DLD1 (cell line): ENCODE results near the gene BCL11B.

Experiments used
- in situ Hi-C: cut with HindIII; loops from 2 replicates; pipeline ENCODE4 v1.10.0; 2017; ENCODE audit warnings: low sequenced_read_pairs

The BCL11B gene

GRCh38 chr14:99143126-99143525, 128.9 kb downstream of the BCL11B start:
- in situ Hi-C loops: no loop called here

DNA sequence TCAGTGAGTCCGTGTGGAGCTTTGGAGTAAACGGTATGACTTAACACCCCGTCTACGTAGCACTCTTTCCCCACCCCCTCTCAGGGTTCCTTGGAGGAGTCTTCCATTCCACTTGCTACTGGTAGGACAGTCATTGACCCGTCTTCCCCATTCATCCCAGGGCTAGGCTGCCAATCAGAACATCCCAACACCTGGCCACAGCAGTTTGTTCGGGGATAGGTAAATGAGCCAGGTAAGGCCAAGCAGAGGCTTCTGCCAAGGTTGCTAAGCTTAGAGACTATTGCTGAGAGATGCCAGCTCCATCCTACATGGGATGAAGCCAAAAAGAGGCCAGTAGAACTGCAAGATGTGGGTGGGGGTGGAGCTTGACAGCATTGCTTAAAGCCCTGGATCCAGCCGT, 130.8 kb downstream of the BCL11B start:
- in situ Hi-C loops: no loop called here

DNA sequence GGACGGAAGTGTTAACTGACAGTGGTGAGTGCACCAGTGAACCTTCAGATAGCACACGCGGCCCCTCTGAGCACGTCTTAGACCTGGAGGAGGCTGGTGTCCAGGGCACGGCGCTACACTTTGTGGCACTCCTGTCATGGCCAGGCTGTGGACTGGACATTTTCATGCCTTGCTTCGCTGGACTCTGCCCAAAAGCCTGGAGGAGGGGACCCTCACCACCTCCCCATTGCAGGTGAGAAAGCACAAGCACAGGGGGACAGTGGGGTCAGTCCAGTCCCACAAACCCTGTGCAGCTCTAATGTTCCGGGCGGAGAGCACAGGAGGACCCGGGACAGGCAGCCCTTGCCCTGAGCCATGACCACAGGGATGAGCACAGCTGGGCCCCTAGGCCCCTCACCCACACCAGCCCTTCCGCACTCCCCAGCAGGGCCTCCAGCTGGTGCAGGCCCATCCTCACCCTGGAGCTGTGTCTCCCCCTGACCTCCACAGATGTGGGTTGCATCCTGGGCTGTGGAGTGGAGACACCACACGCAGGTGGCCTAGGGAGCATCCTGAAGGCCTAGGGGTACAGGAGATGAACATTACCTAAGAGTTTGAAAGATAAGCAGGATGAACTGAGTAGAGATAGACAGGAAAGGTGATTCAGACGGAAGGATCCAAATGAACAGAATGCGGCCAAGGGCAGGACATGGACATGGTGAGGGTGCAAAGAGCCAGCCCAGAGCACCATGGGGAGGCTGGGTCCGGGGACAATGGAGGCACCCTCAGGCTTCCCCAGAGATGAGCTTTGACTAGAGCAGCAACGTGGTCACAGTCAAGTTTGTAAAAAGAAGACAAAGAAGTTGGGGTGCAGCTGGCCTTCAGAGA, 132.8 kb downstream of the BCL11B start:
- in situ Hi-C loops: no loop called here

DNA sequence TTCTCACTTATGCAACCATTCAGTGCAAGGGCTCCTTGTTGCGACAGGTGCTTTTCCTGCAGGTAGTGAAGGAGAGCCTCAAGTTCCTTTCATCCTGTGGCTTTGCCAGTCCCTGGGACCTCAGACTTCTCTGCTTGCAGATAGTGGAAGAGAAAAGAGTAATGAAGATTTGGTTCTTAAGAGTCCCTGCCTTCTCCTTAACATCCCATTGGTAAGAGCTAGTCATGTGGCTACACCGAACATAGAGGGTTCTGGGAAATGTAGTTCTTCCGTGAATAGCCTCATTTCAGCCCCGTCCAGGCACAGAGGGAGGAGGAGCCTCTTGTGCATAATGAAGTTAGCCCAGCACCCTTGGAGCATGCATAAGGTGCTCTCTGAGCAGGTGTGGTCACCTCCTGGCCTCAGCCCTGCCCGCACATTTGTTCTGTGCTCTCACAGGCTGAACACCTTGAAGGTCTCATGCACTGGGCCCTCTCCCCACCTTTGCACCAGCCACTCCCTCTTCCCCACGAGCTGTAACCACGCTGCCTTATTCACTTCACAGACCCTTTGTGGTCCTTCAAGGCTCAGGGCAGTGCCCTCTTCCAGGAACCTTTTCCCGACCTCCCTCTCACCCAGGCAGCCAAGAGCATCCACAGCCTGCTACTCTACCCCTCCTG, 134.0 kb downstream of the BCL11B start:
- in situ Hi-C loops: no loop called here

DNA sequence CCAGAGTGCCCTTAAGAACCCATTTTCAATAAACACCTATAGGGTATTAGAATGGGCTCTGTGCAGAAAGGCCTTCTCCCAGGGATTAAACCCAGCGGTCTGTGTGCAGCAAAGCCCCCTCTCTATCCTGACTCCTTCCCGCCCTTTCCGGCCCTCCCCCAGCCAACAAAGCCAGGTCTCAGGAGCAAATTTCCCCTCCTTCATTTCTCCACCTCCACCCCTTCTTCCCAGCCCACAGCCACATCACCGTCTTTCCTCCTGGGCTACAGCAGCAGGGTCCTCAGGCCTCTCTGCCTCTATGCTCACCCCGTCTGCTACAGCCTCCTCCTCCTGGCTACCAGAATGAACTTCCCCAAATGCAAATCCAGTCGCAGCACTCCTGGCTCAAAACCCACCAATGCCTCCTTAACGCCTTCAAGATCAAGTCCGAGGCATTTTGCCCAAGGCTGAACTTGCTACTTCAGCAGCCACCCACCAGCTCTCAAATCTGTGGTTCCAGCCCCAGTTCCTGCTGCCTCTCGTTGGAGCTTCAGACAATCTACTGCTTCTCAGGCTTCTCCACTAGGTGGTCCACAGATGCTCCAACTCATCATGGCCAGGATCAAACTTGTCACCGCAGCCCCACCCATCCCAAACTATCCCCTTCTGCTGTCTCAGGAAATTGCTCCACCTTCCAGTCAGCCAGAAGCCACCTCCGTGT, 134.8 kb downstream of the BCL11B start:
- in situ Hi-C loops: no loop called here

- in situ Hi-C loops: no loop called here
Observed at GRCh38 chr14:99136401-99136800, 135.6 kb downstream of the BCL11B start.

DNA sequence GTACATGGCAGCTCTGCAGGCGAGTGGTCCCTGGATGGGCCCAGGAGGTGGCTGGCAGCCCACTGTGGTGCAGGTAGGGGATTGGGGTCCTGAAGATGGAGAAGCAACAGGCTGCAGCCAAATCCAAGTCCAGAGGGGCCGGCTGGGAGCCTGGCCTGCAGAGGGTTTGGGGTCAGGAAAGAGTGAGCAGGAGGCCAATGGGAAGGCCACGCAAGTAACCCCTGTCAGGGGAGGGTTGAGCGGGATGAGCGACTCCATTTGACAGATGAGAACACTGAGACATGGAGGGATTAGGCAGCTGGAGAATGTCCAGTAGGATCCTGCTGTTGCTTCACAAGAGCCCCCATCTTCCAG, 136.0 kb downstream of the BCL11B start:
- in situ Hi-C loops: no loop called here

DNA sequence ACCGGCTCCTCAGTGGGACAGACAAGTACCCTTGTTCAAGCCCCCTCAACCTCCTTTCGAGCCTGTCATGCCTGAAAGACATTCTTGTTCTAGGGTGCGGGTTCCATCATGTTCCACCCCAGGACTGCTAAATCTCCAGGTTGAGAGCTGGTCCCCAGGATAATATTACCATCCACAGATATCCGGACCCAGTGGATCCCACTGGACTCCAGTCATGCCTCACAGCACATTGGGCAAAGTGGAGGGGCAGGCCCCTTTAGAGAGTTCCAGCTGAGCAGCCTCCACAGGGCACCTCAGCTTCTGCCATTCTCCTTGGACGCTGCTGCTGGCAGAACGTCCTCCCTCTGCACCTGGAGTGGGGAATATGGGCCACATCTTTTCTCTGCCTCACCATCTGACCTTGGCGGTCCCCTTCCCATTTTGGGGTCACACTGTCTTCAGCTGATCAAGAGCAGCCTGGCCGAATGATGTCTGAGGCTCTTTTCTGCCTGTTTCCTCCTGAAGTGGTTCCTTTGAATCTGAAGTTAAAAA, 137.4 kb downstream of the BCL11B start:
- in situ Hi-C loops: no loop called here

GRCh38 chr14:99133636-99134515, 138.1 kb downstream of the BCL11B start:
- in situ Hi-C loops: no loop called here

GRCh38 chr14:99132821-99133635, 139.0 kb downstream of the BCL11B start:
- in situ Hi-C loops: no loop called here

DNA sequence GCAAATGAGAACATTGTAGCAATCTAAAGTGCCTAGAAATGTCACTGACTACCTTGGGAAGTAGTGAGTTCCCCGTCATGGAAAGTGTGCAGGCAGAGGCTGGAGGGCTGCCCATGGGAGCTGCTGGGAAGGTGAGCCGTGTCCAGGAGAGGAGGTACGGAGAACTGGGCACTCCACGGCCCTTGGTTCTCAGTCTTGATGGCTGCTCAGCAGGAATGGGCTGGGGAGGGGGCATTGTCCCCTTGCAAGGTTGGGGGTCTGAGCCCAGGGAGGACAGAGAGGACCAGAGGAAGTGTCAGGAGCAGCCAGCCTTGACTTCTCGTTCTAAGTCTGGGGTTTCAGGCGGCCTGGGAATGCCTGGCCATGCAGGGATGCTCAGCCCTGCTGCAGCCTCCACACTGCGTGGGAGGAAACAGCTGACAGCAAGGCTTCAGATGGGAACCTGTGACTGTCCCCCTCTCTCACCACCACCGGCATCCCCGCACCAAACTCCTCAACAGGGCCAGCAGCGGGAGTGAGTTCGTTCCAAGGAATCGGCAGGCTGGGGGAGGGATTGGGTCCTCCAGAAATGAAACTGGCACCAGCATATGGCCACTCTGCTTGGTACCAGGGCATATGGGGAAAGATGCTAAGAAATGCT, 140.2 kb downstream of the BCL11B start:
- in situ Hi-C loops: no loop called here

DNA sequence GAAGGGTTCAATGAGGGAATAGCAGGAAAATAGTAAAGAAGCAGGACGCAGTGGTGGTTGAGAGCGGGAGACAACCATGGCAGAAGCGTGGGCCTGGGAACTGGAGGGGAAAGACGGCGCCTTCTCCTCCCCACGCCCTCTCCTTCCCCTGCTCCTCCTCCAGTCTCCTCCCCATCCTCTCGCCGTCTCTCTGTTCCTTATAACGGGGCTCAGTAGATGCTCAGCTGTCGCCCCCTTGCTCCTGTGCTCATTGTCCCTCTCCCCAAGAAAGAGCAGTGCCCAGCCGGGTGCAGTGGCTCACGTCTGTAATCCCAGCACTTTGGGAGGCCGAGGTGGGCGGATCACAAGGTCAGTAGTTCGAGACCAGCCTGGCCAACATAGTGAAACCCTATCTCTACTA, 142.0 kb downstream of the BCL11B start:
- in situ Hi-C loops: no loop called here

- in situ Hi-C loops: no loop called here
Observed at GRCh38 chr14:99129211-99129696, 142.7 kb downstream of the BCL11B start.

GRCh38 chr14:99128185-99128584, 143.8 kb downstream of the BCL11B start:
- in situ Hi-C loops: no loop called here

DNA sequence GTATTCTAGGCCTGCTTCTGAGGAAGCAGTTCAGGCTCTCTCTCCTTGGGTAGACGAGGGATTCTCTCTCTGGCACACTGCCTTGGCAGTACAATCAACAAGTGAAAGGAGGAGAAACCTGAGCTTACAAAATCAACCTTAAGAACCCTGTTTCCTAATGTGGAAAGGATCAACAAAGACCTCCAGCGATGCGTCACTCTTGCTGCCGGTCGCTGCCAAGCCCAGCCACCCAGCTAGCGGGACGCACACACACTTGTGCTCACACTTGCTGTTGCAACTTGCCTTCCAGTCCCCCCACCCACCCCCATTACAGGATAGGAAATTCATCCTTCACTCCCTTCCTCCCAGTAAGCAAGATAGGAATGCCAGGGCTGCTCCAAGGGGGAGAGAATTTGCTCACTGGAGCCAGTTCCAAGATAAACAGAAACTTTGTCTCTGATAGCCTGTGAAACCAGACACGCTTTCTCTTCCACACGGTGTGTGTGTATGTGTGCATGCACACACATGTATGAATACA, 144.3 kb downstream of the BCL11B start:
- in situ Hi-C loops: no loop called here

- in situ Hi-C loops: no loop called here
Observed at GRCh38 chr14:99125616-99126431, 146.2 kb downstream of the BCL11B start.

GRCh38 chr14:99125113-99125512, 146.9 kb downstream of the BCL11B start:
- in situ Hi-C loops: no loop called here

GRCh38 chr14:99124482-99125105, 147.4 kb downstream of the BCL11B start:
- in situ Hi-C loops: no loop called here
